SK-N-SH (cell line): ENCODE measurements around the gene MAEA.

Source experiments
- EZH2phosphoT487 ChIP-seq: fragments of 200-600 bp; sonication (generic); IDR thresholded peaks from 2 replicates; pipeline ENCODE4 v1.6.1; 2017; ENCODE audit warnings: low read depth, mixed run types, mild to moderate bottlenecking, antibody characterized with exemption, moderate library complexity, borderline replicate concordance
- RCOR1 ChIP-seq: fragments of 150-350 bp; IDR thresholded peaks from 2 replicates; pipeline ENCODE4 v1.6.1; 2017; ENCODE audit warnings: antibody characterized with exemption, low read length
- YY1 ChIP-seq: IDR thresholded peaks from 2 replicates; pipeline ENCODE4 v1.4.0; 2012; ENCODE audit warnings: low read depth, mild to moderate bottlenecking
- TF ChIP-seq, protein P1 (sequence below): fragments of 200-600 bp; sonication (generic); IDR thresholded peaks from 2 replicates; pipeline ENCODE4 v1.6.1; 2017; ENCODE audit warnings: antibody characterized with exemption, mild to moderate bottlenecking, moderate library complexity

DNA sequence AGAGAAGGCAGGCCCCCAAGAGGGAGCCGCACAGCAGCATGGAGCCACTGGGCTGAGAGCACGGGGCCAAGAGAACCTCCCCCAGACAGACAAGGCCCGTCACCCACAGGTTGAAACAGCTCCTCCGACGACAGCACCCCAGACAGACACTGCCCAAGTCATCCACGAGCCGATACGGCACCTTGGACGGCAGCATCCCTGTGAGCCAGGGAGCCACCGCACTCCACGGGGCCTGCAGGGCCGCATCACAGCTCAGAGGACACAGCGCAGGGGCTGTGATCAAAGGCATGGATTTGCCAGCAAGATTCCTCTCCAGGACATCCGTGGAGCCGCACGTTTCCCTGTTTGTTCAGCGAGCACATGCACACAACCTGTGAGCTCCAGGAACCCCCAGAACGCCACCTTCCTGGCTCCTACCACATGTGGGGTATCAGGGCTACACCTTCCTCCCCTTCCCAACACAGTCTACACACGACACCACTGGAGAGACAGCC is 44.7 kb upstream of the MAEA start:
- TF ChIP-seq, protein P1, sequence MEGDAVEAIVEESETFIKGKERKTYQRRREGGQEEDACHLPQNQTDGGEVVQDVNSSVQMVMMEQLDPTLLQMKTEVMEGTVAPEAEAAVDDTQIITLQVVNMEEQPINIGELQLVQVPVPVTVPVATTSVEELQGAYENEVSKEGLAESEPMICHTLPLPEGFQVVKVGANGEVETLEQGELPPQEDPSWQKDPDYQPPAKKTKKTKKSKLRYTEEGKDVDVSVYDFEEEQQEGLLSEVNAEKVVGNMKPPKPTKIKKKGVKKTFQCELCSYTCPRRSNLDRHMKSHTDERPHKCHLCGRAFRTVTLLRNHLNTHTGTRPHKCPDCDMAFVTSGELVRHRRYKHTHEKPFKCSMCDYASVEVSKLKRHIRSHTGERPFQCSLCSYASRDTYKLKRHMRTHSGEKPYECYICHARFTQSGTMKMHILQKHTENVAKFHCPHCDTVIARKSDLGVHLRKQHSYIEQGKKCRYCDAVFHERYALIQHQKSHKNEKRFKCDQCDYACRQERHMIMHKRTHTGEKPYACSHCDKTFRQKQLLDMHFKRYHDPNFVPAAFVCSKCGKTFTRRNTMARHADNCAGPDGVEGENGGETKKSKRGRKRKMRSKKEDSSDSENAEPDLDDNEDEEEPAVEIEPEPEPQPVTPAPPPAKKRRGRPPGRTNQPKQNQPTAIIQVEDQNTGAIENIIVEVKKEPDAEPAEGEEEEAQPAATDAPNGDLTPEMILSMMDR, result no peak
- no peak for TF ChIP-seq RCOR1
- TF ChIP-seq YY1, result no peak
- TF ChIP-seq EZH2phosphoT487, result no peak
